GM19099 (cell line): ENCODE results near the gene LMNA.

Experiments used
- POLR2A ChIP-seq: IDR thresholded peaks from 3 replicates; pipeline ENCODE4 v1.6.1; 2011; ENCODE audit warnings: low read depth; ENCODE audit not compliant: insufficient read length; ENCODE audit errors: extremely low read depth

Gene LMNA

GRCh38 chr1:156114101-156114918 lies at the start of gene LMNA:
Gene LMNA, plus strand, starts transcription at chr1:156114711. Its CDS starts 208 bp downstream, at chr1:156114919.
- TF ChIP-seq POLR2A, result peak; percentile 89

GRCh38 chr1:156065212-156065611 lies 49.3 kb upstream of the LMNA start:
- no peak for TF ChIP-seq POLR2A

- TF ChIP-seq POLR2A, result no peak
These were observed 48.6 kb upstream of the LMNA start for GRCh38 chr1:156065871-156066270.

- no peak for TF ChIP-seq POLR2A
These were observed 47.2 kb upstream of the LMNA start for GRCh38 chr1:156067262-156067661.

GRCh38 chr1:156069490-156070455 lies 44.7 kb upstream of the LMNA start:
- no peak for TF ChIP-seq POLR2A

- no peak for TF ChIP-seq POLR2A
These were observed 44.0 kb upstream of the LMNA start for GRCh38 chr1:156070548-156070947.

- TF ChIP-seq POLR2A, result no peak
These were observed 42.3 kb upstream of the LMNA start for GRCh38 chr1:156072251-156072650.

- no peak for TF ChIP-seq POLR2A
These were observed 41.3 kb upstream of the LMNA start for GRCh38 chr1:156073110-156073687.

- no peak for TF ChIP-seq POLR2A
These were observed 40.8 kb upstream of the LMNA start for GRCh38 chr1:156073740-156074139.

- no peak for TF ChIP-seq POLR2A
These were observed 39.9 kb upstream of the LMNA start for GRCh38 chr1:156074661-156075060.

GRCh38 chr1:156075162-156075561 lies 39.3 kb upstream of the LMNA start:
- no peak for TF ChIP-seq POLR2A

GRCh38 chr1:156075775-156076204 lies 38.7 kb upstream of the LMNA start:
- TF ChIP-seq POLR2A, result no peak

GRCh38 chr1:156076609-156077429 lies 37.7 kb upstream of the LMNA start:
- TF ChIP-seq POLR2A, result no peak

- no peak for TF ChIP-seq POLR2A
These were observed 37.1 kb upstream of the LMNA start for GRCh38 chr1:156077430-156077760.
